DMS 273 (cell line): ENCODE data around the gene ATP6V1G1.
"Not testable (repeated sequence)": the region's sequence is repeated elsewhere in the genome, so short reads cannot be mapped to it uniquely, and the experiment has no call there.

Experiments
- DNase-seq: peaks from one replicate; lab custom pipeline; 2025; ENCODE audit not compliant: unreplicated experiment; lab: John Stamatoyannopoulos, UW

The ATP6V1G1 gene

DNA sequence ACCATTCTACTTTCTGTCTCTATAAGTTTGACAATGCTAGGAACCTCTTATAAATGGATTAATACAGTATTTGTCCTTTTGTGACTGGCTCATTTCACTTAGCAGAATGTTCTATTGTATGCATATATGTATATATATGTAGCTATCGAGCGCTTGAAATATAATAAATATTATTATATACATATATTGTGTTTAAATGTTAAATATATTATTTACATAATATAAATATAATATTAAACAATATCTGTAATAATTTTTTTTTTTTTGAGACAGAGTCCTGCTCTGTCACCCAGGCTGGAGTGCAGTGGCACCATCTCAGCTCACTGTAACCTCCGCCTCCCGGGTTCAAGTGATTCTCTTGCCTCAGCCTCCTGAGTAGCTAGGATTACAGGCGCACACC lies 9.4 kb upstream of the ATP6V1G1 start:
- DNase-seq: not testable (repeated sequence)

GRCh38 chr9:114580609-114581193 lies 6.9 kb upstream of the ATP6V1G1 start:
- DNase-seq: no peak

DNA sequence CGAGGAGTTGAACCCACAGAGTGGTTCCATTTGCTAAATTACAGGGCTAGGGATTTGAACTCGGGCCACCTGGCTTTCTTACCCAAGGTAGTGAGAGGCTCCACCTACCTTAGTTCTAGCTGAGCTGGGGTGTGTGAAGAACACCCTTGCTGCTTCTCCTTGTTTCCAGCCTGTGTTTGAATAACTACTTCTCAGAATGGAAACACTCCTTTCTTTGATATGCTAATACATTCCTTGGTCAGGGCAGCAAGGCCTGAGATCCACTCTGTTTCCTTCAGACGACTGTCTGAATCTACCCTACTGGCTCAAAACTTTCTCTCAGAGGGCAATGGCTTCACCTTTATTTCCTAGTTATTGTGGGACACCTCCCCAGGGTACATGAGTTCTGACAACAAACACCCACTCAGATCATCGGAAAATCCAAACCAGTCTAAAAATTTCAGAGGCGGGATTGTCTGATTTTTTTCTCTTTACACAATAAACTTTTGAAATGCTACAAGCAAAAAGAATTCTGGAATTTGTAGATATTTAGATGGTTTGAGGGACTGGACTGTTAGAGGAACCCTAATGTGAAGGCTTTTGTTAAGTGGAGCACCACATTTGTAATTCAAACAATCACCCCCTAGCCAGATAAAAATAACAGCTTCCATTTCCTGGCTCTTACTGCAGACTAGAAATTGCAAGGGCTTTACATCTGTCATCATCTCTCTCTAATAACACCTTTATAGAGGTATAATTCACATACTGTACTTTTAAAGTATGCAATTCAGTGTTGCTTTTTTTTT lies 4.0 kb upstream of the ATP6V1G1 start:
- no peak for DNase-seq

- peak; percentile 30 for DNase-seq
Measured at GRCh38 chr9:114588210-114588609, 641 bp downstream of the ATP6V1G1 start.

DNA sequence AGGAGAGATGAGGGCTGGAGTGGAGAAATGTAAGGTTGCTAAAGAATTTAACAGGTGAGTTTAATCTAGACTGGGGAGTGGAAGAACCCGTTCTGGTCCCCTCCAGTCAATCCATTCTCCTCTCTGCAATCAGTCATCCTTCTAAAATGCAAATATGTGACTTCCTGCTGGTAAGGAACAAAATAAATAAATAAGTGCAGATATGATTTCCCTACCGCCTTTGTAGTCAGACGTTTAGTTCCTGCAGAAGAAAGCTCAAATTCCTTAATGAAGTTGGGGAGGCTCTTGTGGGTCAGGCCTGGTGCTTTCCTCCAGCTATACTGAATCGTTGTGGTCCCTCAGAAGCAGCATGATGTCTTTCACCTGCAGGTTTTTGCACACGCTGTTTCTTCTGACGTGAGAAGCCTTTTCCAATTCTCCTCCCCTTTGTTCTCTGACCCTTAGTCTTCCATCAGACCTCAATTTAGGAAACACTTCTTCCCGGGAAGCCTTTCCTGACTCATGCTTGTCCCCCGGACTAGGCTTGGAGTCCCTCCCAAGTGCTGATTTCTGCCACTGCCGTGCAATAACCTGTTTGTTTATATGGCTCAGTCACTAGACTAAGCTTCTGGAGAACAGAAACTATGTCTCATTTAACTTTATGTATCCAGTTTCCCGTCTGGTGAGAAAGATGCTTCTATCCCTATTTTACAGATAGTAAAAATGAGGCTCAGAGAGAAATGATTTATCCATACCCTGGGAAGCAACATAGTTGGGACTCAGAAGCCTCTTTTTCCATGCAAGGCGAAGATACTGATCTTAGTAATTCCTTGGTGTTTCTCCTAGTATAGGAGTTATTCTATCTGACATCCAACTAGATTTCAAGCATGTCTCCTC lies 1.3 kb downstream of the ATP6V1G1 start:
- no peak for DNase-seq

GRCh38 chr9:114590328-114590727 lies 2.8 kb downstream of the ATP6V1G1 start:
- DNase-seq: no peak

- no peak for DNase-seq
Measured at GRCh38 chr9:114591291-114591787, 3.8 kb downstream of the ATP6V1G1 start.

DNA sequence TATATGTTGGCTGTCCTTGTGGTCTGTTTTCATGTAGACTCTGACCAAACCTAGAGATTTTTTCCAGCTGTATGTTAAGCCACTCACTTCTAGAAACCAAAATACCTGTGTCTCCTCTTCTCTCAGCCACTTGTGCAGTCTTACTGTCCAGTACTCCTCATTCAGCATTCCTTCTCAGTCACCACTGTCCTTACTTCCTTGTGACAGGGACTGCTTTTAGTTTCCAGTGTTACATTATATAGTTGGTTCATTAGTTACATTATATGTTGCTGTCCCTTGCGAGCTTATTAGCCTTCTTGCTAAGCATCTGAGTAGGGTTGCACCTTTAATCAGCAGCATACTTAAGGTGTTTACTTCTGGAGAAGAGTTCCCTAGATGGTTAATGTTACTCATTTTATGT lies 4.3 kb downstream of the ATP6V1G1 start:
- no peak for DNase-seq

DNA sequence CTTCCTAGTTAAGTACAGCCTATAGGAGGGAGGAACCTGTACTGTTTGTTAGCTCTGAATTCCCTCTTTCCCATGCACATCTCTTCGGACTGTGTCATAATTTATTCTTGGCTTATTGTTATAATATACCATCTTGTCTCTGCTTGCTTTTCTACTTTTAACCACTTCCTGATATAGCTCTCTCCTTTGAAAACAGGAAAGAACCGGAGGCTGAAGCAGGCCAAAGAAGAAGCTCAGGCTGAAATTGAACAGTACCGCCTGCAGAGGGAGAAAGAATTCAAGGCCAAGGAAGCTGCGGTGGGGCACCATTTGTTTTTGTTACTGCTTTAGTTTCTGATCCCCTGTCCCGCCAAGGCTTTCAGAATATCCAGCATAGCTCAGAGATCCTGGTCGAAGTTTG lies 4.8 kb downstream of the ATP6V1G1 start:
- no peak for DNase-seq

DNA sequence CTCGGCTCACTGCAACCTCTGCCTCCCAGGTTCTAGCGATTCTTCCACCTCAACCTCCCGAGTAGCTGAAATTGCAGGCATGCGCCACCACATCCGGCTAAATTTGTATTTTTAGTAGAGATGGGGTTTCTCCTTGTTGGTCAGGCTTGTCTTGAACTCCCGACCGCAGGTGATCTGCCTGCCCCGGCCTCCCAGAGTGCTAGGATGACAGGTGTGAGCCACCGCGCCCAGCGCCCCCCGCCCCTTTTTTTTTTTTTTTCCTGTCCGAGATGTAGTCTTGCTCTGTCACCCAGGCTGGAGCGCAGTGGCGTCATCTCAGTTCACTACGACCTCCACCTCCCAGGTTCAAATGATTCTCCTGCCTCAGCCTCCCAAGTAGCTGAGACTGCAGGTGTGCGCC lies 6.6 kb downstream of the ATP6V1G1 start:
- DNase-seq: no peak

DNA sequence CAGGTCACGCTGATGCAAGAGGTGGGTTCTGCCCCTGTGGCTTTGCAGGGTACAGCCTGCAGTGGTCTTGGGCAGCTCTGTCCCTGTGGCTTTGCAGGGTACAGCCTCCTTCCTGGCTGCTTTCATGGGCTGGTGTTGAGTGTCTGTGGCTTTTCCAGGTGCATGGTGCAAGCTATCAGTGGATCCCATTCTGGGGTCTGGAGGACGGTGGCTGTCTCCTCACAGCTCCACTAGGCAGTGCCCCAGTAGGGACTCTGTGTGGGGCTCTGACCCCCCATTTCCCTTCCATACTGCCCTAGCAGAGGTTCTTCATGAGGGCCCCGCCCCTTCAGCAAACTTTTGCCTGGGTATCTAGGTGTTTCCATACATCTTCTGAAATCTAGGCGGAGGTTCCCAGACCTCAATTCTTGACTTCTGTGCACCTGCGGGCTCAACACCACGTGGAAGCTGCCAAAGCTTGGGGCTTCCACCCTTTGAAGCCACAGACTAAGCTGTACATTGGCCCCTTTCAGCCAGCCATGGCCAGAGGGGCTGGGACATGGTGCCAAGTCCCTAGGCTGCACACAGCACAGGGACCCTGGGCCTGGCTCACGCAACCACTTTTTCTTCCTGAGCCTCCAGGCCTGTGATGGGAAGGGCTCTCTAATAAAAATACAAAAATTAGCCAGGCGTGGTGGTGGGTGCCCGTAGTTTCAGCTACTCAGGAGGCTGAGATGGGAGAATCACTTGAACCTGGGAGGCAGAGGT lies 13.1 kb downstream of the ATP6V1G1 start:
- DNase-seq: not testable (repeated sequence)

- not testable (repeated sequence) for DNase-seq
Measured at GRCh38 chr9:114601787-114602186, 14.2 kb downstream of the ATP6V1G1 start.

GRCh38 chr9:114602620-114603019 lies 15.1 kb downstream of the ATP6V1G1 start:
- peak; percentile 19 for DNase-seq

GRCh38 chr9:114603248-114603647 lies 15.7 kb downstream of the ATP6V1G1 start:
- peak; percentile 6 for DNase-seq

DNA sequence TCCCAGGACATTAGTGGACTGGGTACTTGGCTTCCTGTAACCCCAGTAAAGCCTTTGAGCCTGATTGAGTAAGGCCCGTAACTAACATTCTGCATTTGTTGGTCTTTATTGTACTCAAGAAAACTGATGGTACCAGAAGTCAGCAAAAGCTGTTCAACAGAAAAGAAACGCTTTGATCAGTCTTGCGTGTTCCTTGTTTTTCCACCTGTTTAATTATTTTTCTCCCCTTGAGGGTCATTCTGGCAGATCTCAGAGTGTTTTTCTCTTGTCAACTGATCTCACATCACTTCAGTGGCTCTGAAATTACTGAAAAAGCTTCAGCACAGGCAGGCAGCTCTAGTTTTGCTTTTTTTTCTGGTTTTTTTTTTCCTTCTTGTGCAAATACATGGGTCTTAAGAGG lies 17.4 kb downstream of the ATP6V1G1 start:
- no peak for DNase-seq

DNA sequence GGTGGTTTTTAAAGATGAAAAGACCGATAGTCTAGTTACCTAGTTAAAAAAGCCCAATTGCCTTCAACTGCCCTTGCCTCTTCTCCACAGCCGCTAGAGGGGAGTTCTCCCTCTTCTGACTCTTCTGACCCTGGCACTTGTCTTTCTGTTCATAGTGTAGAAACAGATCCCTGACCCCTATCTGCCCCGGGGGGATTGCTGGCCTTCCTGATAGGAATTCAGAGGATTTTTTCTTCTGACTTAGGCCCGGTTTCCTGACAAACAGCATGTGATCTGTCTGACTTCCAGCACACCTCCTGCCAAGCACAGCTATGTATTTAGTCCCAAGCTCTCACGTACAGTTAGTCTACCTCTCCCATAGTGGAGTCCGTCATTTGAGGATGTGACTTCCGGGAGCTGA lies 18.5 kb downstream of the ATP6V1G1 start:
- DNase-seq: peak; percentile 16

- peak; percentile 93 for DNase-seq
Measured at GRCh38 chr9:114606597-114607207, 19.1 kb downstream of the ATP6V1G1 start.

DNA sequence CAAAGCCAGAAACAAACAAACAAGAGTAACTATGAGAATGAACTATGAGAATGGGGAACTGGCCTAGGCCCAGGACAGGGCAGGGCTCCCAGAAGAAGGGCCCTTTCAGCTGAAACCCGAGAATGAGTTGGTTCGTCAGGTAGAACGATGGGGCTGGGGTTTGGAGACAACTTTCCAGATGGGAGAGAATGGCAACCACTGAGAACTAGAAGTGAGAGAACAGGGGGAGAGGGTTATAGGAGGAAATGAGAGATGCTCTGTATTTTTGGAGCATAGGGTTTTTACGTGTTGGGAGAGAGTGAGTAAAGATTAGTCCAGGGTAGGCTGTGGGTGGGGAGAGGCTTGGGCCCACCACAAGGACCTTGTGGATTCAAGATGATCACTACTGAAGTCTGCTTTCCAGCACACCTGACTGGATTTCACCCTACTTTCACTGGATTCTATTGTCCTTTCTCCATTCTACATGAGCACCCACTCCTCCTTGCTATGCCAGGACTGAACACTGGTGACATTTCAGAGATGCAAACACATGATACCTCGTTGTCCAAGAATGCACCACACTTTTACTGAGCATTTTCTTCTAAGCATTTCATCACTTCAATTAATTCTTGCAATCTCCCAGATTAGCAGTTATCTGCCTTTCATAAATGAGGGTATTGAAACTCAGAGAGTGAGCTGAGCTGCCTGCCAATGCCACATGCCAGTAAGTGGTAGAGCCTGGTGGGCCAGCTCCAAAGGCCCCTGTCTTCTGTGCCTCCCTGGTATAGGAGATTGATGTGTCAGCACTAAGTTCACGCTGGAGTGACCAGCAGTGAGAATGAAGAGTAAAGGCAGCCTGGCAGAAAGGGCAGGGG lies 20.3 kb downstream of the ATP6V1G1 start:
- peak; percentile 8 for DNase-seq

GRCh38 chr9:114608525-114608796 lies 20.9 kb downstream of the ATP6V1G1 start:
- no peak for DNase-seq
